ENCODE data around the gene MTPN.

- no peak for TF ChIP-seq CTCF (IDR thresholded peaks at IDR 0.05; ENCODE audit: low read length)
- TF ChIP-seq EZH2phosphoT487 (IDR thresholded peaks at IDR 0.05; ENCODE audit: low read length) = no peak
- TF ChIP-seq EZH2 (optimal IDR thresholded peaks at IDR 0.05; ENCODE audit: low read depth, low read length) = no peak
These were observed 56.7 kb downstream of the MTPN start for GRCh38 chr7:135920478-135920877.

All from MM.1S (cell line).